ENCODE results near the gene ATP6V0A1.

DNA sequence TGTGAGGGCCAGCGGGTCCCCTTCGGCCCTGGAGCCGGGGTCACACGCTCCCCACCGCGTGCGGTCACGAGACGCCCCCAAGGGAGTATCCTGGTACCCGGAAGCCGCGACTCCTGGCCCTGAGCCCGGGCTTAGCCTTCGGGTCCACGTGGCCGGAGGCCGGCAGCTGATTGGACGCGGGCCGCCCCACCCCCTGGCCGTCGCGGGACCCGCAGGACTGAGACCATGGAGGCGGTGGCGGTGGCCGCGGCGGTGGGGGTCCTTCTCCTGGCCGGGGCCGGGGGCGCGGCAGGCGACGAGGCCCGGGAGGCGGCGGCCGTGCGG, 77.3 kb downstream of the ATP6V0A1 start, which contains the start of gene NAGLU:
- TF ChIP-seq CTCF (IDR thresholded peaks at IDR 0.05): no peak
- TF ChIP-seq POLR2A (IDR thresholded peaks at IDR 0.05): peak in 1 of 2 donors; percentile 82
- no peak for TF ChIP-seq EP300 (IDR thresholded peaks at IDR 0.05)

Measured in suprapubic skin (tissue), 3 donors.